DOHH2 (cell line): ENCODE measurements around the gene PLPPR5.

Experiments
- H3F3A ChIP-seq: fragments of 200-600 bp; sonication (generic), shearing (Covaris generic); 2 replicates; pipeline ENCODE4 v1.6.0; 2016; ENCODE audit warnings: antibody characterized with exemption, mild to moderate bottlenecking; ENCODE audit not compliant: control insufficient read depth, insufficient read depth
- H3K27ac ChIP-seq: fragments of 200-600 bp; sonication (generic); 2 replicates; pipeline ENCODE4 v1.5.1; 2014; ENCODE audit warnings: low read depth, mild to moderate bottlenecking, low read length, moderate library complexity
- H3K27me3 ChIP-seq: fragments of 200-600 bp; sonication (generic); 2 replicates; pipeline ENCODE4 v1.6.1; 2014; ENCODE audit warnings: mild to moderate bottlenecking, low read length, mixed read lengths; ENCODE audit not compliant: control insufficient read depth
- H3K36me3 ChIP-seq: fragments of 200-600 bp; sonication (generic); 2 replicates; pipeline ENCODE4 v1.6.1; 2014; ENCODE audit warnings: mild to moderate bottlenecking, low read length, moderate library complexity, mixed read lengths; ENCODE audit not compliant: control insufficient read depth
- H3K4me1 ChIP-seq: fragments of 200-600 bp; sonication (generic); 2 replicates; pipeline ENCODE4 v1.6.1; 2014; ENCODE audit warnings: mild to moderate bottlenecking, low read length, mixed read lengths; ENCODE audit not compliant: control insufficient read depth
- H3K4me2 ChIP-seq: fragments of 200-600 bp; sonication (generic); 2 replicates; pipeline ENCODE4 v1.6.0; 2014; ENCODE audit warnings: mild to moderate bottlenecking, low read length, moderate library complexity
- H3K4me3 ChIP-seq: fragments of 200-600 bp; sonication (generic); 2 replicates; pipeline ENCODE4 v1.5.1; 2014; ENCODE audit warnings: mild to moderate bottlenecking, low read length, mixed read lengths
- H3K79me2 ChIP-seq: fragments of 200-600 bp; sonication (generic); 2 replicates; pipeline ENCODE4 v1.6.1; 2014; ENCODE audit warnings: mild to moderate bottlenecking, low read length, mixed read lengths; ENCODE audit not compliant: control insufficient read depth
- H3K9me2 ChIP-seq: fragments of 200-600 bp; sonication (generic); replicated peaks from 2 replicates; pipeline ENCODE4 v1.6.1; 2014; ENCODE audit warnings: mild to moderate bottlenecking, low read length, mixed read lengths; ENCODE audit not compliant: control insufficient read depth
- H3K9me3 ChIP-seq: fragments of 200-600 bp; sonication (generic); 2 replicates; pipeline ENCODE4 v1.6.1; 2014; ENCODE audit warnings: antibody characterized with exemption, low read length, mixed read lengths; ENCODE audit not compliant: control insufficient read depth, insufficient read depth
- H4K20me1 ChIP-seq: fragments of 200-600 bp; sonication (generic); 2 replicates; pipeline ENCODE4 v1.6.0; 2014; ENCODE audit warnings: low read depth, mild to moderate bottlenecking, antibody characterized with exemption, low read length, moderate library complexity; ENCODE audit not compliant: control insufficient read depth, insufficient read depth
- EZH2phosphoT487 ChIP-seq: fragments of 200-600 bp; sonication (generic); IDR thresholded peaks from 2 replicates; pipeline ENCODE4 v1.6.1; 2017; ENCODE audit warnings: borderline replicate concordance, mild to moderate bottlenecking, antibody characterized with exemption, low read length, moderate library complexity, mixed read lengths
- TF ChIP-seq, protein P1 (sequence below): fragments of 200-600 bp; sonication (generic); IDR thresholded peaks from one replicate; pipeline ENCODE4 v1.5.1; 2014; ENCODE audit warnings: antibody characterized with exemption, mild to moderate bottlenecking, low read depth, low read length; ENCODE audit not compliant: poor library complexity, severe bottlenecking

The PLPPR5 gene

DNA sequence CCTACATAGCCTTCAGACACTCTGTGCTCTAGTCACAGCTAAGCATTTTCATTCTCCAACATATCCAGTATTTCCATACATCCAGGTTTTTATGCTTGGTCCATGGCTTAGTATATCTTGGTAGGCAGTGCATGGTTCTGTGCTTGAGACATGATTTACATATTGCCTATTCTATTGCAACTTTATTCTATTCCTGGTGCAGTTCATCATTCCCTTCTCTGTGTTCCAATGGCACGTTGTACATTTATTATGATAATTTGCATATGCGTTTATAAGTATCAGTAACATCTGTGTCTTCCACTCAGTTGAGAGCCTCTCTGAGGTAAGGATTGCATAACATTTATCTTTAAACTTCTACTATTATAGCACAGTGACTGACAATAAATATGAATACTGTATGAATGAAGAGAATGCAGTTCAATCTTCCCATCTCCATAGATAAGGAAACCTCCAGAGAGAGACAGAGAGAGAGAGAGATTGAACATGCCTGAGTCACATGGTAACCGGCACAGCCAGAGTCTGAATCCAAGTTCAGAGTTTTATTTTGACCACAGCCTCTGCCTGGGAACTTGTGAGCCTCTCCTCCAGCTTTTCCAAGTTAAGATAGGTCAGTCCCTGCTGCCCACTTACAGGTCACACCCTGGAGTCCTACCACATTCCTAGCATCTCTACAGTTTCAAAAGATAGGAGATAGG is 41.5 kb downstream of the PLPPR5 start:
- no peaks in the 10 kb centered on the region for H4K20me1 ChIP-seq
- TF ChIP-seq, protein P1, sequence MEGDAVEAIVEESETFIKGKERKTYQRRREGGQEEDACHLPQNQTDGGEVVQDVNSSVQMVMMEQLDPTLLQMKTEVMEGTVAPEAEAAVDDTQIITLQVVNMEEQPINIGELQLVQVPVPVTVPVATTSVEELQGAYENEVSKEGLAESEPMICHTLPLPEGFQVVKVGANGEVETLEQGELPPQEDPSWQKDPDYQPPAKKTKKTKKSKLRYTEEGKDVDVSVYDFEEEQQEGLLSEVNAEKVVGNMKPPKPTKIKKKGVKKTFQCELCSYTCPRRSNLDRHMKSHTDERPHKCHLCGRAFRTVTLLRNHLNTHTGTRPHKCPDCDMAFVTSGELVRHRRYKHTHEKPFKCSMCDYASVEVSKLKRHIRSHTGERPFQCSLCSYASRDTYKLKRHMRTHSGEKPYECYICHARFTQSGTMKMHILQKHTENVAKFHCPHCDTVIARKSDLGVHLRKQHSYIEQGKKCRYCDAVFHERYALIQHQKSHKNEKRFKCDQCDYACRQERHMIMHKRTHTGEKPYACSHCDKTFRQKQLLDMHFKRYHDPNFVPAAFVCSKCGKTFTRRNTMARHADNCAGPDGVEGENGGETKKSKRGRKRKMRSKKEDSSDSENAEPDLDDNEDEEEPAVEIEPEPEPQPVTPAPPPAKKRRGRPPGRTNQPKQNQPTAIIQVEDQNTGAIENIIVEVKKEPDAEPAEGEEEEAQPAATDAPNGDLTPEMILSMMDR, result no peak
- TF ChIP-seq EZH2phosphoT487, result no peak

DNA sequence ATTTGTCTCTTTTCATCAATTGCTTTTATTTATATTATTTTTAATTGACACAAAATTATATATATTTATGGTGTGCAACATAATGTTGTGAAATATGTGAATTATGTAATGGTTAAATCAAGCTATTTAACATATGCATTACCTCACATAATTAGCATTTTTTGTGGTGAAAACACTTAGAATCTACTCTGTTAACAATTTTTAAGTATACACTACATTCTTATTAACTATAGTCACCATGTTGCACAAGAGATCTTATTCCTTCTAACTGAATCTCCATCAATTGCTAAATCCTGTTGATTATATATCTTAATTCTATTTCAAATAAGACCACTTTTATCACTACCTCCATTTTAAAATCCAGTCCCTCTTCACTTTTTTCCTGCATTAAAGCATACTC is 42.5 kb downstream of the PLPPR5 start:
- Histone ChIP-seq H3K9me3 (no peaks in the 10 kb centered on the region), H3K4me3 (no peak overlapping the region), H3F3A (no peaks in the 10 kb centered on the region), H3K79me2 (no peaks in the 10 kb centered on the region), H3K9me2 (no peaks in the 10 kb centered on the region), H3K4me1 (no peaks in the 10 kb centered on the region), H3K4me2 (no peak overlapping the region), H3K27ac (no peak overlapping the region), H3K27me3 (no peaks in the 10 kb centered on the region), H4K20me1 (no peaks in the 10 kb centered on the region), H3K36me3 (no peaks in the 10 kb centered on the region)
- no peak for TF ChIP-seq EZH2phosphoT487
- TF ChIP-seq, protein P1, result no peak

More for the DNA sequence above, 41.5 kb downstream of the PLPPR5 start:
- H3K4me2 ChIP-seq, result no peak overlapping the region
- no peaks in the 10 kb centered on the region for H3K9me2 ChIP-seq
- H3F3A ChIP-seq, result no peaks in the 10 kb centered on the region
- H3K4me3 ChIP-seq, result no peak overlapping the region
- H3K27me3 ChIP-seq, result no peaks in the 10 kb centered on the region
- no peak overlapping the region for H3K27ac ChIP-seq
- H3K9me3 ChIP-seq, result no peaks in the 10 kb centered on the region
- no peaks in the 10 kb centered on the region for H3K36me3 ChIP-seq
- no peaks in the 10 kb centered on the region for H3K79me2 ChIP-seq
- no peaks in the 10 kb centered on the region for H3K4me1 ChIP-seq

DNA sequence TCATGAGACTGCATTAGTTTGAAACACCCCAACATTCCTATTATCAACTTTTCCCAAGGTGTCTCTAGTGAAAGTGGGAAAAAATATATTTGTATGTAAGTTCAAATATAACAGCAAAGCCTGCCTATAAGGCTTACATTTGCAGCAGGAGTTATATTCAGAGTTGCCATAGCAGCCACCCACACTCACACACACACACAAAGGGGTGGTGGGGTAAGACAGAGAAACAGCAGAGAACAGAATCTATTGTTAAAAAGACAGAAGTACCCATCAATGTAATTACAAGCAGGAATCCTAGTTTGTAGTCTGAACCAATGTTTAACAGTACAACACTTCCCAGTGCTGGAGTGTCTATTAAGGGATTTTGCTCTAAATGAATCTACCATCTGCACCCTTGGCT is 55.0 kb downstream of the PLPPR5 start:
- no peak overlapping the region for H3K4me2 ChIP-seq
- no peaks in the 10 kb centered on the region for H3K79me2 ChIP-seq
- no peaks in the 10 kb centered on the region for H3K9me3 ChIP-seq
- no peaks in the 10 kb centered on the region for H3F3A ChIP-seq
- TF ChIP-seq, protein P1, result no peak
- TF ChIP-seq EZH2phosphoT487, result no peak
- H3K27ac ChIP-seq, result no peak overlapping the region
- H4K20me1 ChIP-seq, result no peaks in the 10 kb centered on the region
- H3K4me1 ChIP-seq, result no peaks in the 10 kb centered on the region
- no peaks in the 10 kb centered on the region for H3K27me3 ChIP-seq
- H3K4me3 ChIP-seq, result no peak overlapping the region
- H3K36me3 ChIP-seq, result no peaks in the 10 kb centered on the region
- H3K9me2 ChIP-seq, result no peaks in the 10 kb centered on the region
